Measurements from ENCODE around the gene HDAC10. TPM values are rescaled to one million over a fixed set of nuclear protein-coding genes. Genes with fewer than 3 reads are reported as not detected.

The HDAC10 gene
- total and polyA plus RNA-seq, 10 donors = 25.0 to 108 (median 69.9) TPM

GRCh38 chr22:50216684-50217520, 34.2 kb downstream of the HDAC10 start:
- H3K4me3 ChIP-seq = no peak overlapping the region
- TF ChIP-seq POLR2AphosphoS5 (IDR thresholded peaks at IDR 0.05) (peak; percentile 15 to 71 (median 27)), POLR2A (IDR thresholded peaks at IDR 0.05) (no peak)
- 95 to 96% (median 96%) methylated on average over 34 to 57 of the region's 57 CpGs for WGBS, 5 donors
- H3K9me3 ChIP-seq = no peaks in the 10 kb centered on the region
- no peak for DNase-seq
- no peaks in the 10 kb centered on the region for H3K4me1 ChIP-seq
- peaks cover 4 to 100% (median 92%) of the 10 kb centered on the region in 6 donors for H3K36me3 ChIP-seq
- H3K27me3 ChIP-seq (replicated peaks in 1 of 7) = no peaks in the 10 kb centered on the region
- H3K27ac ChIP-seq = no peak overlapping the region
- intact Hi-C loops (cut with DNase I; ENCODE audit: low total_unique reads) = no loop called here

GRCh38 chr22:50216055-50216683, 34.9 kb downstream of the HDAC10 start:
- peaks cover 4 to 100% (median 89%) of the 10 kb centered on the region in 6 donors for H3K36me3 ChIP-seq
- 87 to 96% (median 91%) methylated on average over 8 to 15 of the region's 15 CpGs for WGBS, 5 donors

GRCh38 chr22:50215297-50216054, 35.6 kb downstream of the HDAC10 start:
- TF ChIP-seq POLR2AphosphoS5 (IDR thresholded peaks at IDR 0.05) (peak in 1 of 3 donors; percentile 34), CTCF (IDR thresholded peaks at IDR 0.05 in 8 of 11, conservative IDR thresholded peaks at IDR 0.05 in 3 of 11) (no peak)
- WGBS, 5 donors = 86 to 95% (median 90%) methylated on average over 11 to 17 of the region's 17 CpGs
- peaks cover 4 to 100% (median 89%) of the 10 kb centered on the region in 6 donors for H3K36me3 ChIP-seq
- no peaks in the 10 kb centered on the region for H3K9me3 ChIP-seq
- intact Hi-C loops (cut with DNase I; ENCODE audit: low total_unique reads) = no loop called here
- H3K4me3 ChIP-seq = no peak overlapping the region
- peaks cover 0 to 4% (median under 1%) of the 10 kb centered on the region in 6 donors for H3K4me1 ChIP-seq
- no peak overlapping the region for H3K27ac ChIP-seq
- no peak for DNase-seq
- H3K27me3 ChIP-seq (replicated peaks in 1 of 7) = no peaks in the 10 kb centered on the region

More at GRCh38 chr22:50216055-50216683, 34.9 kb downstream of the HDAC10 start:
- TF ChIP-seq POLR2AphosphoS5 (IDR thresholded peaks at IDR 0.05) (no peak), CTCF (IDR thresholded peaks at IDR 0.05 in 8 of 11, conservative IDR thresholded peaks at IDR 0.05 in 3 of 11) (no peak), POLR2A (IDR thresholded peaks at IDR 0.05) (no peak)
- H3K27ac ChIP-seq = no peak overlapping the region
- DNase-seq = no peak
- H3K9me3 ChIP-seq = no peaks in the 10 kb centered on the region
- H3K4me1 ChIP-seq = no peaks in the 10 kb centered on the region
- H3K4me3 ChIP-seq = no peak overlapping the region
- H3K27me3 ChIP-seq (replicated peaks in 1 of 7) = no peaks in the 10 kb centered on the region
- intact Hi-C loops (cut with DNase I; ENCODE audit: low total_unique reads) = no loop called here

- 94 to 98% (median 97%) methylated on average over 9 of the region's 9 CpGs for WGBS, 5 donors
- no peaks in the 10 kb centered on the region for H3K9me3 ChIP-seq
- no peak for DNase-seq
- intact Hi-C loops (cut with DNase I; ENCODE audit: low total_unique reads) = no loop called here
- H3K27ac ChIP-seq = no peak overlapping the region
- peaks cover 7 to 100% (median 83%) of the 10 kb centered on the region in 6 donors for H3K36me3 ChIP-seq
- no peaks in the 10 kb centered on the region for H3K27me3 ChIP-seq (replicated peaks in 1 of 7)
- TF ChIP-seq POLR2AphosphoS5 (IDR thresholded peaks at IDR 0.05) (no peak), CTCF (IDR thresholded peaks at IDR 0.05 in 8 of 11, conservative IDR thresholded peaks at IDR 0.05 in 3 of 11) (no peak), POLR2A (IDR thresholded peaks at IDR 0.05) (no peak)
- H3K4me3 ChIP-seq = no peak overlapping the region
- H3K4me1 ChIP-seq = peaks cover 0 to 26% (median 14%) of the 10 kb centered on the region in 6 donors
Observed at GRCh38 chr22:50213263-50213662, 37.8 kb downstream of the HDAC10 start.
